ENCODE data around the gene SLC6A13.

- TF ChIP-seq EZH2phosphoT487 (IDR thresholded peaks at IDR 0.05; ENCODE audit: borderline replicate concordance, low read depth, low read length) (no peak), CTCF (conservative IDR thresholded peaks at IDR 0.05; ENCODE audit: low read length) (no peak)
Observed at GRCh38 chr12:269191-269590, 6.6 kb upstream of the SLC6A13 start.

Measured in OCI-LY7 (cell line).